ENCODE measurements around the gene ALDH1L1.

Gene ALDH1L1

GRCh38 chr3:126130981-126131745 lies 49.2 kb downstream of the ALDH1L1 start:
- no peaks in the 10 kb centered on the region for H3K9me3 ChIP-seq
- in situ Hi-C loops (cut with MboI; ENCODE audit: low sequenced_read_pairs) = loop anchor here (10.0 kb wide), 1 partner anchor 264 kb away; the partner anchor contains the start of gene CFAP100
- no peaks in the 10 kb centered on the region for H3K4me1 ChIP-seq
- no peak overlapping the region for H3K4me3 ChIP-seq
- peak in 1 of 2 experiments; percentile 5 for DNase-seq (ENCODE audit: low spot score in 2 of 2)
- H3K27me3 ChIP-seq (ENCODE audit: low read depth) = no peaks in the 10 kb centered on the region
- H3K36me3 ChIP-seq (replicated peaks) = no peaks in the 10 kb centered on the region

GRCh38 chr3:126130081-126130855 lies 50.1 kb downstream of the ALDH1L1 start:
- H3K36me3 ChIP-seq (replicated peaks) = no peaks in the 10 kb centered on the region
- no peaks in the 10 kb centered on the region for H3K27me3 ChIP-seq (ENCODE audit: low read depth)
- peak in 1 of 2 experiments; percentile 5 for DNase-seq (ENCODE audit: low spot score in 2 of 2)
- no peak overlapping the region for H3K4me3 ChIP-seq
- no peaks in the 10 kb centered on the region for H3K4me1 ChIP-seq
- in situ Hi-C loops (cut with MboI; ENCODE audit: low sequenced_read_pairs) = loop anchor here (10.0 kb wide), 1 partner anchor 265 kb away; the partner anchor contains the start of gene CFAP100
- no peaks in the 10 kb centered on the region for H3K9me3 ChIP-seq

- Histone ChIP-seq H3K4me1 (no peaks in the 10 kb centered on the region), H3K9me3 (no peaks in the 10 kb centered on the region), H3K27me3 (ENCODE audit: low read depth) (no peaks in the 10 kb centered on the region), H3K4me3 (no peak overlapping the region), H3K36me3 (replicated peaks) (no peaks in the 10 kb centered on the region)
- in situ Hi-C loops (cut with MboI; ENCODE audit: low sequenced_read_pairs) = no loop called here
- DNase-seq (ENCODE audit: low spot score in 2 of 2) = peak in 1 of 2 experiments; percentile 6
These were observed 50.9 kb downstream of the ALDH1L1 start for GRCh38 chr3:126129398-126129891.

GRCh38 chr3:126128504-126129397 lies 51.6 kb downstream of the ALDH1L1 start:
- in situ Hi-C loops (cut with MboI; ENCODE audit: low sequenced_read_pairs) = no loop called here
- Histone ChIP-seq H3K36me3 (replicated peaks) (no peaks in the 10 kb centered on the region), H3K9me3 (no peaks in the 10 kb centered on the region), H3K4me3 (no peak overlapping the region), H3K4me1 (no peaks in the 10 kb centered on the region), H3K27me3 (ENCODE audit: low read depth) (no peaks in the 10 kb centered on the region)
- peak in 1 of 2 experiments; percentile 4 for DNase-seq (ENCODE audit: low spot score in 2 of 2)

- in situ Hi-C loops (cut with MboI; ENCODE audit: low sequenced_read_pairs) = no loop called here
- peak in 1 of 2 experiments; percentile 3 for DNase-seq (ENCODE audit: low spot score in 2 of 2)
- Histone ChIP-seq H3K27me3 (ENCODE audit: low read depth) (no peaks in the 10 kb centered on the region), H3K4me3 (no peak overlapping the region), H3K9me3 (no peaks in the 10 kb centered on the region), H3K36me3 (replicated peaks) (no peaks in the 10 kb centered on the region), H3K4me1 (no peaks in the 10 kb centered on the region)
These were observed 52.5 kb downstream of the ALDH1L1 start for GRCh38 chr3:126127904-126128303.

- Histone ChIP-seq H3K4me1 (no peaks in the 10 kb centered on the region), H3K27me3 (ENCODE audit: low read depth) (no peaks in the 10 kb centered on the region), H3K9me3 (no peaks in the 10 kb centered on the region), H3K4me3 (no peak overlapping the region), H3K36me3 (replicated peaks) (no peaks in the 10 kb centered on the region)
- in situ Hi-C loops (cut with MboI; ENCODE audit: low sequenced_read_pairs) = no loop called here
- DNase-seq (ENCODE audit: low spot score in 2 of 2) = peak in 1 of 2 experiments; percentile 4
These were observed 52.9 kb downstream of the ALDH1L1 start for GRCh38 chr3:126127452-126127851.

GRCh38 chr3:126126811-126127431 lies 53.5 kb downstream of the ALDH1L1 start:
- Histone ChIP-seq H3K36me3 (replicated peaks) (no peaks in the 10 kb centered on the region), H3K4me1 (no peaks in the 10 kb centered on the region), H3K27me3 (ENCODE audit: low read depth) (no peaks in the 10 kb centered on the region), H3K9me3 (no peaks in the 10 kb centered on the region), H3K4me3 (no peak overlapping the region)
- in situ Hi-C loops (cut with MboI; ENCODE audit: low sequenced_read_pairs) = no loop called here
- peak in 1 of 2 experiments; percentile 3 for DNase-seq (ENCODE audit: low spot score in 2 of 2)

GRCh38 chr3:126126286-126126685 lies 54.1 kb downstream of the ALDH1L1 start:
- in situ Hi-C loops (cut with MboI; ENCODE audit: low sequenced_read_pairs) = no loop called here
- H3K9me3 ChIP-seq = no peaks in the 10 kb centered on the region
- H3K4me3 ChIP-seq = no peak overlapping the region
- H3K36me3 ChIP-seq (replicated peaks) = no peaks in the 10 kb centered on the region
- H3K4me1 ChIP-seq = no peaks in the 10 kb centered on the region
- no peaks in the 10 kb centered on the region for H3K27me3 ChIP-seq (ENCODE audit: low read depth)
- no peak for DNase-seq (ENCODE audit: low spot score in 2 of 2)

- in situ Hi-C loops (cut with MboI; ENCODE audit: low sequenced_read_pairs) = no loop called here
These were observed 54.6 kb downstream of the ALDH1L1 start for GRCh38 chr3:126125781-126126251.

GRCh38 chr3:126125341-126125740 lies 55.0 kb downstream of the ALDH1L1 start:
- Histone ChIP-seq H3K9me3 (no peaks in the 10 kb centered on the region), H3K4me3 (no peak overlapping the region), H3K4me1 (no peaks in the 10 kb centered on the region), H3K36me3 (replicated peaks) (no peaks in the 10 kb centered on the region), H3K27me3 (ENCODE audit: low read depth) (no peaks in the 10 kb centered on the region)
- in situ Hi-C loops (cut with MboI; ENCODE audit: low sequenced_read_pairs) = no loop called here
- DNase-seq (ENCODE audit: low spot score in 2 of 2) = peak in 1 of 2 experiments; percentile 2

More at GRCh38 chr3:126125781-126126251, 54.6 kb downstream of the ALDH1L1 start:
- Histone ChIP-seq H3K27me3 (ENCODE audit: low read depth) (no peaks in the 10 kb centered on the region), H3K4me3 (no peak overlapping the region), H3K9me3 (no peaks in the 10 kb centered on the region), H3K4me1 (no peaks in the 10 kb centered on the region), H3K36me3 (replicated peaks) (no peaks in the 10 kb centered on the region)
- peak in 1 of 2 experiments; percentile 4 for DNase-seq (ENCODE audit: low spot score in 2 of 2)

- Histone ChIP-seq H3K4me1 (no peaks in the 10 kb centered on the region), H3K4me3 (no peak overlapping the region), H3K9me3 (no peaks in the 10 kb centered on the region), H3K36me3 (replicated peaks) (no peaks in the 10 kb centered on the region), H3K27me3 (ENCODE audit: low read depth) (no peaks in the 10 kb centered on the region)
- DNase-seq (ENCODE audit: low spot score in 2 of 2) = peak in 1 of 2 experiments; percentile 4
- in situ Hi-C loops (cut with MboI; ENCODE audit: low sequenced_read_pairs) = no loop called here
These were observed 55.5 kb downstream of the ALDH1L1 start for GRCh38 chr3:126124896-126125295.

GRCh38 chr3:126124148-126124868 lies 56.1 kb downstream of the ALDH1L1 start:
- Histone ChIP-seq H3K4me1 (no peaks in the 10 kb centered on the region), H3K4me3 (no peak overlapping the region), H3K27me3 (ENCODE audit: low read depth) (no peaks in the 10 kb centered on the region), H3K9me3 (no peaks in the 10 kb centered on the region), H3K36me3 (replicated peaks) (no peaks in the 10 kb centered on the region)
- DNase-seq (ENCODE audit: low spot score in 2 of 2) = peak in 1 of 2 experiments; percentile 7
- in situ Hi-C loops (cut with MboI; ENCODE audit: low sequenced_read_pairs) = no loop called here

Data from HAP-1 (cell line).